Activated naive CD4-positive, alpha-beta T cell treated with anti-CD3 and anti-CD28 coated beads for 36 hours (primary cell): ENCODE measurements around the gene BRD4. TPM values are rescaled to one million over a fixed set of nuclear protein-coding genes. Genes with fewer than 3 reads are reported as not detected.

Source experiments
- CTCF ChIA-PET: fragments of 350-600 bp; sonication (Branson Sonifier 250); formaldehyde crosslinking; loops from one replicate; lab custom pipeline; 2021; ENCODE audit warnings: antibody characterized with exemption; lab: Charles Lee
- DNase-seq: peaks from one replicate; pipeline ENCODE4 v3.0.0-alpha.2; 2020
- H3K27ac Mint-ChIP-seq: one replicate; pipeline ENCODE4 v1.8.0; 2021; ENCODE audit warnings: mild to moderate bottlenecking, mixed read lengths
- H3K27me3 Mint-ChIP-seq: one replicate; pipeline ENCODE4 v1.8.0; 2021; ENCODE audit warnings: low read depth, mixed read lengths
- H3K36me3 Mint-ChIP-seq: one replicate; pipeline ENCODE4 v1.8.0; 2021; ENCODE audit warnings: low read depth, mixed read lengths
- H3K4me1 Mint-ChIP-seq: one replicate; pipeline ENCODE4 v1.8.0; 2021; ENCODE audit warnings: low read depth, mixed read lengths
- H3K4me3 Mint-ChIP-seq: one replicate; pipeline ENCODE4 v1.8.0; 2021; ENCODE audit warnings: mild to moderate bottlenecking, moderate library complexity, mixed read lengths
- H3K9me3 Mint-ChIP-seq: one replicate; pipeline ENCODE4 v1.8.0; 2021; ENCODE audit warnings: mixed read lengths
- intact Hi-C: fragments of 100-400 bp; cut with micrococcal nuclease; formaldehyde crosslinking; loops from one replicate; pipeline ENCODE4 v1.15.1; 2023
- total RNA-seq, 2 experiments: library from RNA; stranded (reverse); gene quantifications; one replicate each; pipeline ENCODE4 v1.2.3, GENCODE V29; 2021

BRD4 gene
- total RNA-seq, 2 experiments from 2014 or later: 109 to 111 TPM

- Mint-ChIP-seq H3K4me1 (peaks cover 85% of the 10 kb centered on the region), H3K36me3 (peaks cover 10% of the 10 kb centered on the region), H3K4me3 (no peak overlapping the region), H3K9me3 (no peaks in the 10 kb centered on the region), H3K27me3 (no peaks in the 10 kb centered on the region), H3K27ac (peak overlapping the region; percentile 79)
- intact Hi-C loops: loop anchor here (5.0 kb wide), 1 partner anchor 163 kb away; no protein-coding TSS in a partner anchor
- CTCF ChIA-PET: interaction anchor here (1.2 to 1.5 kb wide), 2 partner anchors 13 to 29 kb away, joined by 3 read pairs; no protein-coding TSS in a partner anchor
- peak; percentile 43 for DNase-seq
Measured at GRCh38 chr19:15304140-15304705, 28.1 kb downstream of the BRD4 start.

DNA sequence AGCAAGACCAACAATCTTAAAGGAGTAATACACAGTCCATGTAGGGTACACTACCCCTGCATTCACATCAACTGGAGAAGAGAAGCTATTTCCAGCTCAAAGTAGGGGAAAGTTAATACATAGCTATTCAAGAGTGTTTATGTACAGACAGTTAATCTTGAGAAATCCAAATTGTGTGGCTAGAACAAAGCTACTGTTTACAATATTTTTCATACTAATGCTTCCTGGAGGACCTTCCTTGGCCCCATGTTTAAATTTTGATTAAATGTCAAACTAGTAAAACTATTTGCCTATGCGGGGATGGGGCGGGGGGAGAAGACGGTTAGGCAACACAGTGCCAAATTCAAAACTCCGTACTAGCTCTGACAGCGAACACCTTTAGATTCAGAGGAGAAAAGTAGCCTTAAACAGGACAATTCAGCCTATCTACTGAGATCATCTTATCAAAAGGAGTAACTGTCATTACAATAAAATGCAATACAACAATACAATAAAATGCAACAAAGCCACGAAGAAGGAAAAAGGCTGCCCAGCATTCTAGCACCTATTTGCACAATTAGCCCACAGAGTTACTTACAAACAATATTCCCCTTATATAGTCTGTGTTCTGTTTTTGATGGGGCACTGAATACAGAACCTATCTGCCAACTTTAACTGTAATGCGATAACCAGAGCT lies 29.1 kb downstream of the BRD4 start:
- Mint-ChIP-seq H3K36me3 (peaks cover 13% of the 10 kb centered on the region), H3K27ac (peak overlapping the region; percentile 79), H3K9me3 (no peaks in the 10 kb centered on the region), H3K4me1 (peaks cover 94% of the 10 kb centered on the region), H3K4me3 (no peak overlapping the region), H3K27me3 (no peaks in the 10 kb centered on the region)
- intact Hi-C loops: loop anchor here (5.0 kb wide), 1 partner anchor 164 kb away; no protein-coding TSS in a partner anchor
- CTCF ChIA-PET: interaction anchor here (1.1 to 2.1 kb wide), 4 partner anchors 14 to 30 kb away, joined by 3 to 5 read pairs (median 3); no protein-coding TSS in a partner anchor
- no peak for DNase-seq

DNA sequence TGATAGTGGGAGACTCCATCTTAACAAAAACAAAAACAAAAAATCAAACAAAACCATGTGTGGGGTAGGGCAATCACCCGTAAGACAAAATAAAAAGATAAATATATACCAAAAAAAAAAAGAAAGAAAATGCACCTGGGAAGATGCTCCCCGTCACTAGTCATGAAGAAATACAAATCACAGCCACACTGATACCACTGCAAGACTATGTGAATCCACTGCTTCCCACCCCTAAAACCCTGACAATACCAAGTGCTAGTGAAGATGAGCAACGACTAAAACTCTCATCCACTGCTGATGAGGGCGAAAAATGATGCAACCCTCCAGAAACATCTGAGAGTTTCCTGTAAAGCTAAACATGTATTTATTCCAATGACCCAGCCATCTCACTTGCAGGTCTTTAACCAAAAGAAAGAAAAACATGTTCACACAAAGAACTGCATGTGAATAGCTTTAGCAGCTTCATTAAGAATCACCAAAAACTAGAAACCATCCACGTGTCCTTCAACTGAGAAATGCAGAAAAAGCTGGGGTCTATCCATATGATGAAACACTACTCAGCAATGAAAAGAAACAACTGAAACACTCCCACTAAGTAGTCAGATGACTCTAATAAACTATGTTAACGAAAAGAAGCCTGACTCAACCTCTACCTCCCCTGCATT lies 31.7 kb downstream of the BRD4 start:
- DNase-seq: peak; percentile 63
- Mint-ChIP-seq H3K4me3 (peak overlapping the region; percentile 53), H3K27me3 (no peaks in the 10 kb centered on the region), H3K9me3 (no peaks in the 10 kb centered on the region), H3K4me1 (peaks cover 95% of the 10 kb centered on the region), H3K36me3 (peaks cover 23% of the 10 kb centered on the region), H3K27ac (peak overlapping the region; percentile 97)
- intact Hi-C loops: loop anchor here (1.0 to 5.0 kb wide), 4 partner anchors 7 to 167 kb away; no protein-coding TSS in a partner anchor
- CTCF ChIA-PET: interaction anchor here (1.1 kb wide), 1 partner anchor 118 kb away, joined by 4 read pairs; the partner anchor contains the start of gene AKAP8L

GRCh38 chr19:15299568-15300409 lies 32.5 kb downstream of the BRD4 start:
- no peaks in the 10 kb centered on the region for H3K27me3 Mint-ChIP-seq
- intact Hi-C loops: loop anchor here (2.0 to 5.0 kb wide), 3 partner anchors 19 to 168 kb away; no protein-coding TSS in a partner anchor
- H3K9me3 Mint-ChIP-seq: no peaks in the 10 kb centered on the region
- H3K4me1 Mint-ChIP-seq: peaks cover 97% of the 10 kb centered on the region
- CTCF ChIA-PET: interaction anchor here (0.6 to 1.1 kb wide), 2 partner anchors 83 to 119 kb away, joined by 4 to 6 read pairs; partner anchors contain the start of gene AKAP8L
- peak overlapping the region; percentile 9 for H3K4me3 Mint-ChIP-seq
- peaks cover 29% of the 10 kb centered on the region for H3K36me3 Mint-ChIP-seq
- peak overlapping the region; percentile 97 for H3K27ac Mint-ChIP-seq
- DNase-seq: no peak

- CTCF ChIA-PET: interaction anchor here (0.6 to 1.4 kb wide), 2 partner anchors 50 to 77 kb away, joined by 3 read pairs; no protein-coding TSS in a partner anchor
Measured at GRCh38 chr19:15298847-15299567, 33.3 kb downstream of the BRD4 start.

DNA sequence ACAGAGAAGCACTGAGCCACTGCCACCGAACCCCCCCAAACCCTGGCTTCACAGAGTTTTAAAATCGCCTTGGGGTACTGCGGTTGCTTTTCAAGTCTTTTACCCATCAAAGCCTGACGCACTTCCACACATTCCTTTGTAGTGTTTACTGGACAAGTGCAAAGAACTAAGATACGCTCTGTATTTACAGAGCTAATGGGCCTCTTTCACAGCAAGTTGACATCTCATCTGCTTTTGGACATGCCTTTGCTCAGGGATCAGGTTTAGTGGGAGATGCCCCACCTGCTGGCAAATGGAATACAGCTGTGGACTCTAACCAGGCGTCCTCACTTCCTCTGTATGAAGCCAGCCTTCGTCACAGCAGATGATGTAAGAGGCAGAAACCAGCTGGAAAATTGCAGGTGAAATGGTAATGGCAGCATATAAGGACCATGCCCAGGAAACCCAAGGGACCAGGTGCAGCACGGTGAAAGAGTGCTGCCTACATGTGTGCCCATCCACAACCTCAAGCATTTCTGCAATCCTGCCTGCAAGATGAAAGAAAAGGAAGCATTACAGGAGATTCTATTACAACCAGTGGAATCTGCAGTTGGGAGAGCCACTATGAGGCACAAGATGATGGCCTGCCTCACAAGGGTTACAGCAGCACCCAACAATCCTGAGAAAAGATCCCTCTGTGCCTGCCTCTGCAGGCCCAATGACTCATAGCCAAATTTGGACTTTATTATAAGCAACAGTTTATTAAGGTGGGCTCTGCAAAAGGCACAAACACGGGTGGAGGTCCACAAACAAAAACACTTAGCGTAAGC lies 34.7 kb downstream of the BRD4 start:
- DNase-seq: peak; percentile 69
- peaks cover 29% of the 10 kb centered on the region for H3K36me3 Mint-ChIP-seq
- no peaks in the 10 kb centered on the region for H3K27me3 Mint-ChIP-seq
- intact Hi-C loops: no loop called here
- no peaks in the 10 kb centered on the region for H3K9me3 Mint-ChIP-seq
- H3K4me1 Mint-ChIP-seq: peaks cover 97% of the 10 kb centered on the region
- peak overlapping the region; percentile 97 for H3K27ac Mint-ChIP-seq
- H3K4me3 Mint-ChIP-seq: peak overlapping the region; percentile 61
- CTCF ChIA-PET: interaction anchor here (1.4 kb wide), 1 partner anchor 79 kb away, joined by 3 read pairs; no protein-coding TSS in a partner anchor

More at GRCh38 chr19:15298847-15299567, 33.3 kb downstream of the BRD4 start:
- Mint-ChIP-seq H3K4me3 (peak overlapping the region; percentile 1), H3K9me3 (no peaks in the 10 kb centered on the region), H3K27ac (peak overlapping the region; percentile 97), H3K4me1 (peaks cover 97% of the 10 kb centered on the region), H3K36me3 (peaks cover 29% of the 10 kb centered on the region), H3K27me3 (no peaks in the 10 kb centered on the region)
- intact Hi-C loops: no loop called here
- DNase-seq: no peak

DNA sequence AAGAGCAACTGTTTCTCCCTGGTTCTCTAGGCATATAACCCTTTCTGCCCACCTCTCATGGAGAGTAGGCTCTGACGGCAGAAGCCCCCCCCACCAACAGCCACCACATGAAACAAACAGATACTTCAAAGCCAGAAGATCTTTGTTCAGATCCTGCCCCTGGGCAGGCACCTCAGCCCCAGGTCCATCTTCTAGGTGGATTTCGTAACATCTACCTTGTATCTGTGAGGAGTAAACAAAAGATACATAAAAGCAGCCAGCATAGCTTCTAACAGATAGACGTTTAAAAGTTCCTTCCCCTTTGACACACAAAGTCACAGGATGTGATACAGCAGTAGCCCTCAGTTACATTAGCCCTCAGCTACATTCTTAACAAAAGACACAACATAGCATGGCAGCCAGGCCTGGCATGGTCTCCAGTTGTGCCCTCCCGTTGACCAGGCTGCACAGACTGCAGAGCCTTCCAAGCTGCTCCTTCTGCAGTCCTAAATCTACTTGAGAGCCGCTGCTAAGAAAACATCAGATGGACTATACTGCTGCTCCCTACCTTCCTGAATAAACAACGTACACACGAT lies 35.4 kb downstream of the BRD4 start:
- H3K4me1 Mint-ChIP-seq: peaks cover 98% of the 10 kb centered on the region

DNA sequence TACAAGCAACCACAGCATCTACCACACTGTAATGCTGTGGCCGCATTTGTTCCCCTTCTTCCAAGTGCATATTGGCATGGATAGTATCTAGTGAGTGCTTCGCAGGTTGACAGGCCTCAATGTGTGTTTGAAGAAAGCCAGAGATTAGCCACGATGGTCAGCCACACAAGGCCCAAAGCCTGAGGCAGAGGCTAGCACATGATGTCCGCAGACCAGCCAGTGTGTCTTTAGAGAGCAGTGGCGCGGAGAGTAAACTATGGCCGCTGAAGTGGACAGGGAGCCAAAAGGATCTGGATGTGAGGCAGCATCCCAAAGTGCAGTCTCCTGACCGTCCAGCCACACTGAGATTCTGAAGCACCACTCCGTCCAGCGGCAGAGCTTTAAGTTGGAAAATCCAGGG lies 36.0 kb downstream of the BRD4 start:
- Mint-ChIP-seq H3K27me3 (no peaks in the 10 kb centered on the region), H3K36me3 (peaks cover 29% of the 10 kb centered on the region), H3K9me3 (no peaks in the 10 kb centered on the region), H3K4me1 (peaks cover 100% of the 10 kb centered on the region), H3K4me3 (no peak overlapping the region), H3K27ac (peak overlapping the region; percentile 97)
- CTCF ChIA-PET: interaction anchor here (0.6 kb wide), 1 partner anchor 120 kb away, joined by 3 read pairs; no protein-coding TSS in a partner anchor
- no peak for DNase-seq
- intact Hi-C loops: no loop called here

More for the DNA sequence above, 35.4 kb downstream of the BRD4 start:
- intact Hi-C loops: no loop called here
- no peak for DNase-seq
- CTCF ChIA-PET: no interaction called here
- Mint-ChIP-seq H3K27me3 (no peaks in the 10 kb centered on the region), H3K4me3 (peak overlapping the region; percentile 61), H3K9me3 (no peaks in the 10 kb centered on the region), H3K36me3 (peaks cover 29% of the 10 kb centered on the region), H3K27ac (peak overlapping the region; percentile 97)

DNA sequence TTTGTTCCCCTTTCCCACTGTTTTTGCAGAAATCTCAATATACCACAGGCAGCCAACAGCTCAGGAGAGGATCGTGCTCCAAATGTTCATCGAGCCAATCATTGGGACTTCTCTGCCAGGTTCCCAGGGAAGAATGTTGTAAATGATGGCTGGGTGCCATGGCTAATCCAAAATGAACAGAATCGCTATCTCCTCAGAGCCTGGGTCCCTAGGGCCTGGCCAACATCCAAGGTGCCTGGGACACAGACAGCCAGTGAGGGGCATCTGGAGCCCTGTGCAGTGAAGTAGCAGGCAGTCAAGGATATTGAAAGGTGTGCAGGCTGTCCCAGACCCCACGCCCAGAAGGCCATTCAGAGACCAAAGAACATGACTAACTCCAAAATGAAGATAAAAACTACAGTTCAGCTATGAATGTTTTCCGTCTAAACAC lies 37.8 kb downstream of the BRD4 start:
- intact Hi-C loops: no loop called here
- no peak overlapping the region for H3K4me3 Mint-ChIP-seq
- CTCF ChIA-PET: no interaction called here
- H3K9me3 Mint-ChIP-seq: no peaks in the 10 kb centered on the region
- peak overlapping the region; percentile 72 for H3K27ac Mint-ChIP-seq
- no peaks in the 10 kb centered on the region for H3K27me3 Mint-ChIP-seq
- no peak for DNase-seq
- H3K36me3 Mint-ChIP-seq: peaks cover 22% of the 10 kb centered on the region
- peaks cover 100% of the 10 kb centered on the region for H3K4me1 Mint-ChIP-seq
